Measurements from ENCODE around the gene RGSL1. TPM values are rescaled to one million over a fixed set of nuclear protein-coding genes. Genes with fewer than 3 reads are reported as not detected.
"Not testable (repeated sequence)": the region's sequence is repeated elsewhere in the genome, so short reads cannot be mapped to it uniquely, and the experiment has no call there.

Gene RGSL1
- total and polyA plus RNA-seq, 3 experiments from 2014 or later, result not detected

GRCh38 chr1:182431278-182431677, 18.7 kb upstream of the RGSL1 start:
- POLR2A ChIA-PET, result no interaction called here
- CTCF ChIA-PET, result no interaction called here
- Histone ChIP-seq H3K4me1 (ENCODE audit: insufficient read depth, low read length) (peaks cover 16% of the 10 kb centered on the region), H3K27me3 (ENCODE audit: insufficient read depth, low read length, poor library complexity, severe bottlenecking) (no peaks in the 10 kb centered on the region), H3K36me3 (ENCODE audit: insufficient read depth, low read length) (no peaks in the 10 kb centered on the region), H3K4me3 (ENCODE audit: low read length) (no peak overlapping the region), H3K27ac (ENCODE audit: low read depth, low read length) (no peak overlapping the region), H3K9me3 (ENCODE audit: low read length) (no peaks in the 10 kb centered on the region)
- Mint-ChIP-seq H3K36me3 (no peaks in the 10 kb centered on the region), H3K27ac (peak overlapping the region in 3 of 8 donors; percentile 28 to 48 (median 34)), H3K9me3 (no peaks in the 10 kb centered on the region), H3K27me3 (no peaks in the 10 kb centered on the region), H3K4me1 (peaks cover 25 to 35% (median 26%) of the 10 kb centered on the region in 3 donors), H3K4me3 (peak overlapping the region in 1 of 7 donors; percentile 79)
- DNase-seq, result no peak

- H3K4me3 Mint-ChIP-seq, result no peak overlapping the region
- peaks cover 0 to 4% of the 10 kb centered on the region in 2 donors for H3K27me3 Mint-ChIP-seq
- H3K9me3 Mint-ChIP-seq, result peaks cover 0 to 6% (median 3%) of the 10 kb centered on the region in 5 donors
- H3K27ac ChIP-seq (ENCODE audit: low read depth, low read length), result no peak overlapping the region
- peaks cover 0 to 10% (median 0%) of the 10 kb centered on the region in 3 donors for H3K36me3 Mint-ChIP-seq
- POLR2A ChIA-PET, result no interaction called here
- no peak overlapping the region for H3K27ac Mint-ChIP-seq
- H3K4me1 ChIP-seq (ENCODE audit: insufficient read depth, low read length), result peaks cover 13% of the 10 kb centered on the region
- no peak for DNase-seq
- H3K4me3 ChIP-seq (ENCODE audit: low read length), result no peak overlapping the region
- H3K36me3 ChIP-seq (ENCODE audit: insufficient read depth, low read length), result no peaks in the 10 kb centered on the region
- H3K4me1 Mint-ChIP-seq, result peaks cover 19 to 21% (median 19%) of the 10 kb centered on the region in 3 donors
- no peaks in the 10 kb centered on the region for H3K9me3 ChIP-seq (ENCODE audit: low read length)
- CTCF ChIA-PET, result no interaction called here
- no peaks in the 10 kb centered on the region for H3K27me3 ChIP-seq (ENCODE audit: insufficient read depth, low read length, poor library complexity, severe bottlenecking)
Observed at GRCh38 chr1:182433580-182433979, 16.4 kb upstream of the RGSL1 start.

GRCh38 chr1:182438326-182438725, 11.6 kb upstream of the RGSL1 start:
- Mint-ChIP-seq H3K9me3 (peaks cover 0 to 6% (median 3%) of the 10 kb centered on the region in 5 donors), H3K4me1 (no peaks in the 10 kb centered on the region), H3K27me3 (peaks cover 0 to 5% of the 10 kb centered on the region in 2 donors), H3K36me3 (peaks cover 0 to 10% (median 0%) of the 10 kb centered on the region in 3 donors), H3K4me3 (no peak overlapping the region), H3K27ac (no peak overlapping the region)
- DNase-seq, result no peak
- H3K27ac ChIP-seq (ENCODE audit: low read depth, low read length), result no peak overlapping the region
- H3K27me3 ChIP-seq (ENCODE audit: insufficient read depth, low read length, poor library complexity, severe bottlenecking), result no peaks in the 10 kb centered on the region
- H3K9me3 ChIP-seq (ENCODE audit: low read length), result no peaks in the 10 kb centered on the region
- POLR2A ChIA-PET, result no interaction called here
- no peaks in the 10 kb centered on the region for H3K36me3 ChIP-seq (ENCODE audit: insufficient read depth, low read length)
- CTCF ChIA-PET, result no interaction called here
- no peaks in the 10 kb centered on the region for H3K4me1 ChIP-seq (ENCODE audit: insufficient read depth, low read length)
- no peak overlapping the region for H3K4me3 ChIP-seq (ENCODE audit: low read length)

- H3K9me3 ChIP-seq (ENCODE audit: low read length), result no peaks in the 10 kb centered on the region
- Mint-ChIP-seq H3K9me3 (peaks cover 0 to 6% (median 3%) of the 10 kb centered on the region in 5 donors), H3K27me3 (peaks cover 4 to 7% of the 10 kb centered on the region in 2 donors), H3K36me3 (peaks cover 0 to 10% (median 0%) of the 10 kb centered on the region in 3 donors), H3K4me1 (peaks cover 0 to 5% (median 0%) of the 10 kb centered on the region in 3 donors), H3K4me3 (no peak overlapping the region), H3K27ac (no peak overlapping the region)
- no peaks in the 10 kb centered on the region for H3K4me1 ChIP-seq (ENCODE audit: insufficient read depth, low read length)
- H3K4me3 ChIP-seq (ENCODE audit: low read length), result no peak overlapping the region
- no peaks in the 10 kb centered on the region for H3K36me3 ChIP-seq (ENCODE audit: insufficient read depth, low read length)
- DNase-seq, result no peak
- ChIA-PET POLR2A (no interaction called here), CTCF (no interaction called here)
- H3K27me3 ChIP-seq (ENCODE audit: insufficient read depth, low read length, poor library complexity, severe bottlenecking), result no peaks in the 10 kb centered on the region
- H3K27ac ChIP-seq (ENCODE audit: low read depth, low read length), result no peak overlapping the region
Observed at GRCh38 chr1:182441719-182442118, 8.2 kb upstream of the RGSL1 start.

GRCh38 chr1:182442333-182442732, 7.6 kb upstream of the RGSL1 start:
- Mint-ChIP-seq H3K36me3 (peaks cover 0 to 10% (median 0%) of the 10 kb centered on the region in 3 donors), H3K9me3 (peaks cover 0 to 6% (median 3%) of the 10 kb centered on the region in 5 donors), H3K27ac (no peak overlapping the region), H3K27me3 (peaks cover 4 to 7% of the 10 kb centered on the region in 2 donors), H3K4me1 (peaks cover 0 to 5% (median 0%) of the 10 kb centered on the region in 3 donors), H3K4me3 (no peak overlapping the region)
- Histone ChIP-seq H3K27ac (ENCODE audit: low read depth, low read length) (no peak overlapping the region), H3K36me3 (ENCODE audit: insufficient read depth, low read length) (no peaks in the 10 kb centered on the region), H3K27me3 (ENCODE audit: insufficient read depth, low read length, poor library complexity, severe bottlenecking) (no peaks in the 10 kb centered on the region), H3K9me3 (ENCODE audit: low read length) (no peaks in the 10 kb centered on the region), H3K4me3 (ENCODE audit: low read length) (no peak overlapping the region), H3K4me1 (ENCODE audit: insufficient read depth, low read length) (no peaks in the 10 kb centered on the region)
- POLR2A ChIA-PET, result no interaction called here
- DNase-seq, result no peak
- CTCF ChIA-PET, result no interaction called here

- Histone ChIP-seq H3K27me3 (ENCODE audit: insufficient read depth, low read length, poor library complexity, severe bottlenecking) (no peaks in the 10 kb centered on the region), H3K27ac (ENCODE audit: low read depth, low read length) (no peak overlapping the region), H3K36me3 (ENCODE audit: insufficient read depth, low read length) (no peaks in the 10 kb centered on the region), H3K4me1 (ENCODE audit: insufficient read depth, low read length) (no peaks in the 10 kb centered on the region), H3K9me3 (ENCODE audit: low read length) (no peaks in the 10 kb centered on the region), H3K4me3 (ENCODE audit: low read length) (no peak overlapping the region)
- DNase-seq, result no peak
- ChIA-PET POLR2A (no interaction called here), CTCF (no interaction called here)
- H3K27me3 Mint-ChIP-seq, result peaks cover 3 to 4% of the 10 kb centered on the region in 2 donors
- H3K27ac Mint-ChIP-seq, result no peak overlapping the region
- no peaks in the 10 kb centered on the region for H3K36me3 Mint-ChIP-seq
- H3K9me3 Mint-ChIP-seq, result no peaks in the 10 kb centered on the region
- H3K4me1 Mint-ChIP-seq, result peaks cover 0 to 5% (median 0%) of the 10 kb centered on the region in 3 donors
- H3K4me3 Mint-ChIP-seq, result no peak overlapping the region
Observed at GRCh38 chr1:182444497-182444896, 5.4 kb upstream of the RGSL1 start.

- H3K4me3 Mint-ChIP-seq, result no peak overlapping the region
- ChIA-PET POLR2A (no interaction called here), CTCF (no interaction called here)
- Histone ChIP-seq H3K4me1 (ENCODE audit: insufficient read depth, low read length) (no peaks in the 10 kb centered on the region), H3K27ac (ENCODE audit: low read depth, low read length) (no peak overlapping the region), H3K4me3 (ENCODE audit: low read length) (no peak overlapping the region), H3K9me3 (ENCODE audit: low read length) (no peaks in the 10 kb centered on the region), H3K27me3 (ENCODE audit: insufficient read depth, low read length, poor library complexity, severe bottlenecking) (no peaks in the 10 kb centered on the region), H3K36me3 (ENCODE audit: insufficient read depth, low read length) (no peaks in the 10 kb centered on the region)
- H3K36me3 Mint-ChIP-seq, result no peaks in the 10 kb centered on the region
- DNase-seq, result peak in 2 of 5 donors; percentile 3 to 4
- peaks cover 2 to 9% of the 10 kb centered on the region in 2 donors for H3K27me3 Mint-ChIP-seq
- no peaks in the 10 kb centered on the region for H3K9me3 Mint-ChIP-seq
- H3K4me1 Mint-ChIP-seq, result peaks cover 0 to 5% (median 0%) of the 10 kb centered on the region in 3 donors
- no peak overlapping the region for H3K27ac Mint-ChIP-seq
Observed at GRCh38 chr1:182446033-182446669, 3.8 kb upstream of the RGSL1 start.

GRCh38 chr1:182447124-182447523, 2.8 kb upstream of the RGSL1 start:
- H3K4me3 ChIP-seq (ENCODE audit: low read length); H3K36me3 ChIP-seq (ENCODE audit: insufficient read depth, low read length); H3K27ac Mint-ChIP-seq; H3K4me3 Mint-ChIP-seq; H3K9me3 ChIP-seq (ENCODE audit: low read length); H3K27me3 ChIP-seq (ENCODE audit: insufficient read depth, low read length, poor library complexity, severe bottlenecking); H3K9me3 Mint-ChIP-seq; H3K4me1 Mint-ChIP-seq; H3K27ac ChIP-seq (ENCODE audit: low read depth, low read length); POLR2A ChIA-PET; H3K36me3 Mint-ChIP-seq; H3K4me1 ChIP-seq (ENCODE audit: insufficient read depth, low read length); DNase-seq: not testable (repeated sequence)
- peaks cover 2 to 17% of the 10 kb centered on the region in 2 donors for H3K27me3 Mint-ChIP-seq
- CTCF ChIA-PET, result interaction anchor here (0.9 kb wide), 1 partner anchor 17 kb away, joined by 3 read pairs; no protein-coding TSS in a partner anchor
